CD8-positive, alpha-beta memory T cell (primary cell): ENCODE data around the gene SLC38A5. TPM values are rescaled to one million over a fixed set of nuclear protein-coding genes. Genes with fewer than 3 reads are reported as not detected.
"Not testable (repeated sequence)": the region's sequence is repeated elsewhere in the genome, so short reads cannot be mapped to it uniquely, and the experiment has no call there.

Experiments
- CTCF ChIA-PET: fragments of 350-600 bp; sonication (Branson Sonifier 250); formaldehyde crosslinking; loops from one replicate; lab custom pipeline; 2021; ENCODE audit warnings: antibody characterized with exemption; lab: Charles Lee
- POLR2A ChIA-PET: fragments of 350-600 bp; sonication (Branson Sonifier 250); formaldehyde crosslinking; loops from one replicate; lab custom pipeline; 2021; ENCODE audit warnings: antibody characterized with exemption; lab: Charles Lee
- DNase-seq, 5 donors: peaks; one replicate each; pipeline versions ENCODE4 v3.0.0 to v3.0.0-alpha.2; 2020 to 2022; ENCODE audit warnings: mixed read lengths in 1 of 5
- H3K27ac ChIP-seq: one replicate; pipeline ENCODE4 v1.7.0; 2013; ENCODE audit warnings: low read depth, mild to moderate bottlenecking, low read length, moderate library complexity
- H3K27me3 ChIP-seq: 2 replicates; pipeline ENCODE4 v1.7.0; 2013; ENCODE audit warnings: low read length, mild to moderate bottlenecking; ENCODE audit not compliant: insufficient read depth, poor library complexity, severe bottlenecking
- H3K36me3 ChIP-seq: 2 replicates; pipeline ENCODE4 v1.7.0; 2013; ENCODE audit warnings: mild to moderate bottlenecking, low read length, moderate library complexity; ENCODE audit not compliant: insufficient read depth
- H3K4me1 ChIP-seq: 2 replicates; pipeline ENCODE4 v1.7.0; 2013; ENCODE audit warnings: mild to moderate bottlenecking, low read length, moderate library complexity; ENCODE audit not compliant: insufficient read depth
- H3K4me3 ChIP-seq: 2 replicates; pipeline ENCODE4 v1.7.0; 2013; ENCODE audit warnings: mild to moderate bottlenecking, low read length
- H3K9me3 ChIP-seq: 2 replicates; pipeline ENCODE4 v1.7.0; 2013; ENCODE audit warnings: mild to moderate bottlenecking, low read length
- H3K27ac Mint-ChIP-seq, 8 donors: one replicate each; pipeline ENCODE4 v1.8.0; 2020 to 2021; ENCODE audit warnings: mixed read lengths in 8 of 8, mild to moderate bottlenecking in 6 of 8, inconsistent platforms in 3 of 8, moderate library complexity in 3 of 8
- H3K27me3 Mint-ChIP-seq, 2 donors: one replicate each; pipeline ENCODE4 v1.8.0; 2020 to 2021; ENCODE audit warnings: mixed read lengths in 2 of 2, mild to moderate bottlenecking in 1 of 2, moderate library complexity in 1 of 2
- H3K36me3 Mint-ChIP-seq, 3 donors: one replicate each; pipeline ENCODE4 v1.8.0; 2020 to 2021; ENCODE audit warnings: mixed read lengths in 3 of 3, inconsistent platforms in 1 of 3, mild to moderate bottlenecking in 1 of 3
- H3K4me1 Mint-ChIP-seq, 3 donors: one replicate each; pipeline ENCODE4 v1.8.0; 2020 to 2021; ENCODE audit warnings: mixed read lengths in 3 of 3, inconsistent platforms in 1 of 3, mild to moderate bottlenecking in 1 of 3
- H3K4me3 Mint-ChIP-seq, 7 donors: one replicate each; pipeline ENCODE4 v1.8.0; 2020 to 2021; ENCODE audit warnings: mixed read lengths in 7 of 7, mild to moderate bottlenecking in 6 of 7, moderate library complexity in 4 of 7, inconsistent platforms in 2 of 7
- H3K9me3 Mint-ChIP-seq, 5 donors: one replicate each; pipeline ENCODE4 v1.8.0; 2020 to 2022; ENCODE audit warnings: mixed read lengths in 5 of 5, mild to moderate bottlenecking in 3 of 5, moderate library complexity in 2 of 5, inconsistent platforms in 1 of 5
- polyA plus RNA-seq: library from polyadenylated mRNA; unstranded; fragments of 300-500 nt; fragmentation: Illumina TruSeq; gene quantifications from one replicate; pipeline ENCODE4 v1.2.3, GENCODE V29; 2021
- total RNA-seq, 2 experiments: library from RNA; stranded (reverse); gene quantifications; one replicate each; pipeline ENCODE4 v1.2.3, GENCODE V29; 2021

The SLC38A5 gene
- 100 to 1,000 TPM; 188 to 211 TPM for total RNA-seq
- 19.8 TPM for polyA plus RNA-seq

- H3K4me1 ChIP-seq, result peaks cover 13% of the 10 kb centered on the region
- peaks cover 13 to 38% (median 21%) of the 10 kb centered on the region in 3 donors for H3K4me1 Mint-ChIP-seq
- no peak for DNase-seq
- ChIA-PET POLR2A (no interaction called here), CTCF (interaction anchor here (1.4 kb wide), 1 partner anchor 69 kb away, joined by 4 read pairs; the partner anchor contains the start of gene TBC1D25)
- H3K27me3 ChIP-seq, result no peaks in the 10 kb centered on the region
- H3K27me3 Mint-ChIP-seq, result peaks cover 0 to 6% of the 10 kb centered on the region in 2 donors
- peak within 1 kb of the TSS; percentile 4 to 98 (median 83) for H3K27ac Mint-ChIP-seq
- peak within 1 kb of the TSS; percentile 72 for H3K27ac ChIP-seq
- H3K9me3 ChIP-seq, result no peaks in the 10 kb centered on the region
- peak within 1 kb of the TSS; percentile 74 for H3K4me3 ChIP-seq
- H3K9me3 Mint-ChIP-seq, result no peaks in the 10 kb centered on the region
- H3K36me3 ChIP-seq, result no peaks in the 10 kb centered on the region
- H3K4me3 Mint-ChIP-seq, result peak within 1 kb of the TSS; percentile 87 to 96 (median 89)
- peaks cover 1 to 9% (median 4%) of the 10 kb centered on the region in 3 donors for H3K36me3 Mint-ChIP-seq
These were observed at the start of gene SLC38A5 for GRCh38 chrX:48470110-48470832. Gene SLC38A5 (minus strand): TSS chrX:48470260. CDS start chrX:48467924, 2,336 bp downstream.

DNA sequence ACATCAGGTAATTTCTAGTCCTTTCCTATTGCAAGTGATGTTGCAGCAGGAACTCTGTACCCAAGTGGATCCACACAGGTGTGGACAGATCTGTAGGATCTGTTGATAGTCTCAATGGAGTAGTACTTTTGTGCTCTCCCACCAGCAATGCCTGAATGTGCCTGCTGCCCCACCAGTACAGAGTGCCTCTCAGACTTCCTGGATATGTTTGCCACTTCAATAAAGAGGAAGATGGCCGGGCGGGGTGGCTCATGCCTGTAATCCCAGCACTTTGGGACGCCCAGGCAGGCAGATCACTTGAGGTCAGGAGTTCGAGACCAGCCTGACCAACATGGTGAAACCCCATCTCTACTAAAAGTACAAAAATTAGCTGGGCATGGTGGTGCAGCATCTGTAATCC, 49.4 kb upstream of the SLC38A5 start:
- POLR2A ChIA-PET, H3K9me3 Mint-ChIP-seq: not testable (repeated sequence)

GRCh38 chrX:48516987-48517386, 46.9 kb upstream of the SLC38A5 start:
- H3K4me3 ChIP-seq, result no peak overlapping the region
- H3K4me1 ChIP-seq, result peaks cover 17% of the 10 kb centered on the region
- no peak overlapping the region for H3K27ac ChIP-seq
- CTCF ChIA-PET, result interaction anchor here (0.7 kb wide), 1 partner anchor 22 kb away, joined by 3 read pairs; no protein-coding TSS in a partner anchor
- Mint-ChIP-seq H3K4me1 (peaks cover 23 to 49% (median 24%) of the 10 kb centered on the region in 3 donors), H3K36me3 (peaks cover 0 to 40% (median 6%) of the 10 kb centered on the region in 3 donors), H3K9me3 (no peaks in the 10 kb centered on the region), H3K4me3 (no peak overlapping the region), H3K27ac (peak overlapping the region in 2 of 8 donors; percentile 82 to 84), H3K27me3 (peaks cover 0 to 2% of the 10 kb centered on the region in 2 donors)
- no peaks in the 10 kb centered on the region for H3K36me3 ChIP-seq
- H3K27me3 ChIP-seq, result no peaks in the 10 kb centered on the region
- DNase-seq, result no peak
- POLR2A ChIA-PET, result no interaction called here
- H3K9me3 ChIP-seq, result no peaks in the 10 kb centered on the region

More for the DNA sequence above, 49.4 kb upstream of the SLC38A5 start:
- H3K27ac Mint-ChIP-seq, result peak overlapping the region in 4 of 8 donors; percentile 1 to 72 (median 36)
- CTCF ChIA-PET, H3K36me3 ChIP-seq, H3K27ac ChIP-seq, H3K4me3 Mint-ChIP-seq, H3K27me3 Mint-ChIP-seq, H3K4me3 ChIP-seq, H3K27me3 ChIP-seq, DNase-seq, H3K9me3 ChIP-seq: not testable (repeated sequence)
- peaks cover 23 to 44% (median 30%) of the 10 kb centered on the region in 3 donors for H3K4me1 Mint-ChIP-seq
- H3K36me3 Mint-ChIP-seq, result peaks cover 0 to 31% (median 5%) of the 10 kb centered on the region in 3 donors
- peaks cover 17% of the 10 kb centered on the region for H3K4me1 ChIP-seq

GRCh38 chrX:48516285-48516684, 46.2 kb upstream of the SLC38A5 start:
- H3K36me3 ChIP-seq, result no peaks in the 10 kb centered on the region
- H3K4me1 ChIP-seq, result peaks cover 17% of the 10 kb centered on the region
- CTCF ChIA-PET, result no interaction called here
- H3K4me3 Mint-ChIP-seq, result no peak overlapping the region
- H3K27me3 Mint-ChIP-seq, result peaks cover 0 to 2% of the 10 kb centered on the region in 2 donors
- peaks cover 0 to 40% (median 7%) of the 10 kb centered on the region in 3 donors for H3K36me3 Mint-ChIP-seq
- no peak overlapping the region for H3K27ac ChIP-seq
- no peak for DNase-seq
- no peaks in the 10 kb centered on the region for H3K9me3 Mint-ChIP-seq
- POLR2A ChIA-PET, result no interaction called here
- no peak overlapping the region for H3K4me3 ChIP-seq
- peaks cover 22 to 48% (median 26%) of the 10 kb centered on the region in 3 donors for H3K4me1 Mint-ChIP-seq
- no peaks in the 10 kb centered on the region for H3K9me3 ChIP-seq
- H3K27ac Mint-ChIP-seq, result peak overlapping the region in 4 of 8 donors; percentile 18 to 84 (median 48)
- no peaks in the 10 kb centered on the region for H3K27me3 ChIP-seq

DNA sequence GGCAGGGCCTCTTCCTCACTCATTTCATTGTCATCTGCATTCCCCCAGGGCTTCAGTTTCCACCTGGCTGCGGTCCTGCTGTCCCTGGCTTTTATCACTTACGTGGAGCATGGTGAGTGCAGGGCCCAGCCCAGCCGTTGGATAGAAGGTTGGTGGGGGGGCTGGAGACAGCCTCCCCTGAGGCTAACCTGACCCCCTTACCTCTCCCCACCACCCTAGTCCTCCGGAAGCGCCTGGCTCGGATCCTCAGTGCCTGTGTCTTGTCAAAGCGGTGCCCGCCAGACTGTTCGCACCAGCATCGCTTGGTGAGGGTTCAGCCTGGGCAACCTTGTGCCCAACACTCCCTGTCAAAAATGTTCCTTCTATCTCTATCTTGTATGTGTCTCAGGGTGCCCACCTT, 45.8 kb upstream of the SLC38A5 start:
- Mint-ChIP-seq H3K27ac (peak overlapping the region in 1 of 8 donors; percentile 84), H3K27me3 (peaks cover 0 to 1% of the 10 kb centered on the region in 2 donors), H3K36me3 (peaks cover 0 to 40% (median 6%) of the 10 kb centered on the region in 3 donors), H3K4me1 (peaks cover 19 to 48% (median 23%) of the 10 kb centered on the region in 3 donors), H3K4me3 (no peak overlapping the region), H3K9me3 (no peaks in the 10 kb centered on the region)
- no peak for DNase-seq
- CTCF ChIA-PET, result no interaction called here
- H3K27me3 ChIP-seq, result no peaks in the 10 kb centered on the region
- H3K36me3 ChIP-seq, result no peaks in the 10 kb centered on the region
- peaks cover 12% of the 10 kb centered on the region for H3K4me1 ChIP-seq
- POLR2A ChIA-PET, result no interaction called here
- no peak overlapping the region for H3K27ac ChIP-seq
- no peak overlapping the region for H3K4me3 ChIP-seq
- H3K9me3 ChIP-seq, result no peaks in the 10 kb centered on the region

- no peak overlapping the region for H3K4me3 Mint-ChIP-seq
- peaks cover 16 to 48% (median 19%) of the 10 kb centered on the region in 3 donors for H3K4me1 Mint-ChIP-seq
- H3K27ac Mint-ChIP-seq, result peak overlapping the region in 1 of 8 donors; percentile 43
- ChIA-PET POLR2A (no interaction called here), CTCF (no interaction called here)
- Histone ChIP-seq H3K27ac (no peak overlapping the region), H3K36me3 (no peaks in the 10 kb centered on the region), H3K4me1 (peaks cover 5% of the 10 kb centered on the region), H3K9me3 (no peaks in the 10 kb centered on the region), H3K27me3 (no peaks in the 10 kb centered on the region), H3K4me3 (no peak overlapping the region)
- peaks cover 0 to 42% (median 5%) of the 10 kb centered on the region in 3 donors for H3K36me3 Mint-ChIP-seq
- no peaks in the 10 kb centered on the region for H3K27me3 Mint-ChIP-seq
- no peak for DNase-seq
- no peaks in the 10 kb centered on the region for H3K9me3 Mint-ChIP-seq
These were observed 44.9 kb upstream of the SLC38A5 start for GRCh38 chrX:48514868-48515460.

GRCh38 chrX:48514126-48514806, 44.2 kb upstream of the SLC38A5 start:
- Mint-ChIP-seq H3K9me3 (no peaks in the 10 kb centered on the region), H3K27ac (peak overlapping the region in 1 of 8 donors; percentile 19), H3K4me3 (peak overlapping the region in 1 of 7 donors; percentile 27), H3K4me1 (peaks cover 20 to 48% (median 26%) of the 10 kb centered on the region in 3 donors), H3K27me3 (no peaks in the 10 kb centered on the region), H3K36me3 (peaks cover 0 to 44% (median 5%) of the 10 kb centered on the region in 3 donors)
- no peaks in the 10 kb centered on the region for H3K9me3 ChIP-seq
- H3K4me3 ChIP-seq, result no peak overlapping the region
- ChIA-PET CTCF (no interaction called here), POLR2A (no interaction called here)
- no peak for DNase-seq
- H3K27ac ChIP-seq, result no peak overlapping the region
- H3K36me3 ChIP-seq, result no peaks in the 10 kb centered on the region
- H3K4me1 ChIP-seq, result peaks cover 7% of the 10 kb centered on the region
- H3K27me3 ChIP-seq, result no peaks in the 10 kb centered on the region
